ENCODE measurements around the gene CSMD2.

DNA sequence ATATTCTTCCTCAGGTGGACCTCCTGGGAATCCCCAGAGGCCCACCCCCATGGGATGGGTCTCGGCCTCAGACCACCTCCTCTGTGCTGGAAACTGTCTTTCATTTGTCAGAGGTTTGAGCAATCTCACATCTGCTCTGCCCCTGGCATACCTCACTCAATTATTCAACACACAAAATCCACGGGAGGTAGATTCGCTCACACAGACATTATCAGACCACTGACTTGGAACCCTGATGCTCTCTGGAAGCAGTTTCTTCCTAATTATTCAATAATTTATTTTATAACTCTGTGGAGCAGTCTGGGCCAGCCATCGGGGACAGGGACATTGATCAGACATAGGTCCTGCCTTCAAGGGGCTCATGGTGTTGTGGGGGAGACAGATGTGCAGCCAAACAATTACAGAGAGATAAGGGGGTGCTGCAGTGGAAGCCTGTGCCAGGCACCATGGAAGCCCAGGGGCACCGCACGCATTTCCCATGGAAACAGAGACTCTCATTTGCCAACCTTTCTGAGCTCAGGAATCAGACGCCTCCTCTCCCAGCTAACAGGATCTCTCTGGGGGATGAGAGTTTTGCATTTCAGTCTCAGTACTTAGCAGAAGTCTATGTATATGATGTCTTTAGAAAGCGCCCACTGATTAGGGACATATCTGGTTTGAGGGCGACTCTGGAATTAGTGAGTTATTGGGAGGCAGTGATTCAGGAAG lies 204.7 kb downstream of the CSMD2 start:
- TF ChIP-seq CTCF (IDR thresholded peaks at IDR 0.05; ENCODE audit: low read depth, low read length) (no peak), EZH2phosphoT487 (IDR thresholded peaks at IDR 0.05; ENCODE audit: low read depth) (no peak)
